HG03060 (cell line): Measurements from ENCODE around the gene TMEM72.

Experiments
- ATAC-seq: cut with Tn5 transposase; IDR thresholded peaks from one replicate; pipeline ENCODE4 v1.9.1; 2021; ENCODE audit warnings: low read depth, moderate number of reproducible peaks; ENCODE audit not compliant: unreplicated experiment

Gene TMEM72

DNA sequence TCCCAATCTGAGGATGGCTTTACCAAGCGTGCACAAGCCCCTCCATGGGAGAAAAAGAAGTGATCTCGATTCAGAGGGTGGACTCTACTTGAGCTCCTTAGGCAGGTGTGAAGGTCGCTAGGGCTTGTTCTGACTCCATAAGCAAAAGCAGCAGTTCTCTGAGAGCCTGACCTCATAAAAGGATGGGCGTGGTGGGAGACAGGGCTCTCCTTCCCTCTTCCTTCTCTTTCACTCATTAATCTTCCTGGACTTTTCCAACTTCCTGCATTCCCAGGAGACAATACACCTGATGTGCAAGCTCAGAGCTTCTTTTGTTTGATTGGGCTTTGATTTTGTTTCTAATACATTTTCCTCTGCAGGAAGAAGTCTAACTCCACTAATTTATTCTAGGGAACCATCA lies 22.3 kb upstream of the TMEM72 start:
- no peak for ATAC-seq

DNA sequence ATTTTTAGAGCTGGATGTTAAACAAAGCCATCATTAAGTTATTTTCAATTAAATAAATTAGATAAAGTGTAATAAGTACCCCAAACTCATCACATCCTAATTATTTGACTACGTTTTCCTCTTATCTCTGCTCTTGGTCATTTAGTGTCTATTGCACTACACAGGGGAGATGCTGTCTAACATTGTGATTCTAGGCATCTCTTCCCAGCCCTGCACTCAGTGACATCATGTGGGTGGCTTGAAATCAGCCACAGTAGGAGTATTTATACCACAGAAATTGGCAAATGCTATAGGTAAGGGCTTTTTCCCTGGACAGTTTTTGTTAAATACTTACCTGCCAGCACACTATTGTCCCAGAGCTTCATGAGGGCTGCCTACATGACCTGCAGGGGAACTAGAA lies 21.3 kb upstream of the TMEM72 start:
- ATAC-seq = no peak

GRCh38 chr10:44890696-44891563 lies 20.2 kb upstream of the TMEM72 start:
- ATAC-seq = no peak

- ATAC-seq = no peak
Observed at GRCh38 chr10:44891721-44892120, 19.4 kb upstream of the TMEM72 start.

DNA sequence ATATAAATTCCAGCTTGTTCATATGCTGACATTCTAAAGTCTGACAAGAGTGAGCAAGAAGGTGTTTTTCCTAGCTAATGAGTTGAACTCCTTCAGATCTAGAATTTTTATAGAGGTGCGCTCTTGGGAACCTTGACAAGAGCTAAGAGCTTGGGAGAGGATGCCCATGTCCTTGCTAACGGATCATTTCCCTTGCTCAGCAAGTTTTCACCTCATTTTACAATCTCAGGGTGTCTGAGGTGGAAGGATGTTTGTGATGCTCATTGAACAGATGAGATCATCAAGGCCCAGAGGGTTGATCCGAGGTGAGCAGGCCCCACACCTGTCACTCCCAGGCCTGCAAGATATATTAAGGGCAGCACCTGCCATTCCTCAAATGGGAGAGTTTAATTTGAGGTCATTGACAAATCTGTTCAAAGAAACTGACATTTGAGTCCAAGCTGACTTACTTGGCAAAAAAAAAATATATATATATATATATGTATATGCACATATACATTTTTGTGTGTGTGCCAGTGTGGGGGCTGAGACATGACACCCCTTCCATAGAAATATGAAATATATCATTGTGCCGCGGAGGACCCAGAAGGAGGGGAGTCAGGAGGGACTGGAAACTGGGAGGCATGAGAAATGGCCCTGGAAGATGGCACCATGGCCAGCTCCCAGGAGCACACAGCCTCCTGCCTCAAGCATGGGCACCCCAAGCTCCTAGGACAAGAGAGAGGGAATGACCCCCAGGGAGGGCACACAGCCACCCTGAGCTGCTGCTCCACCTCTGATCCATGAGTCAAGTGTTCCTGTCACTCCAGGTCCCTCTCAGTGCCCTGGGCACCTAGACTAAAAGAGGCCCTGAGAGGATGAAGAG lies 17.3 kb upstream of the TMEM72 start:
- no peak for ATAC-seq

- no peak for ATAC-seq
Observed at GRCh38 chr10:44894691-44895090, 16.4 kb upstream of the TMEM72 start.

DNA sequence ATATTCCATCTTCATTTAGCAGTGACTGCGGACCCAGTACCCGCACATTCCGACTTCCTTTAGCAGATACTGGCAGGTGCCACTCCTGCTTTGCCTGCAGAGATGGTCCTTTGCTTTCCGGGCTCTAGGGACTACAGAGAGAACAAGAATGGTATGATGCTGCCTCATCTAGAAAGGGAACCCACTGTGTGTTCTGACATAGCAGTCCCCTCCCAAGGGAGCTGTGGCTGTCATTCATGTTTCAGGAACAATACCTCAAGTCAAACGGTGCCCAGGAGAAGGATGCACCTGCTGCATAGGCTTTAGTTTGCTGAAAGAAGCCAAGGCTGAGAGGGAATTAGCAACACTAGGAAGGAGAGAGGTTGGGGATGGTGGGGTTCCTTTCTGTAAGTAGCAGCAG lies 15.9 kb upstream of the TMEM72 start:
- ATAC-seq = peak; percentile 75

GRCh38 chr10:44897049-44897448 lies 14.1 kb upstream of the TMEM72 start:
- ATAC-seq = no peak

GRCh38 chr10:44898665-44899064 lies 12.5 kb upstream of the TMEM72 start:
- ATAC-seq = no peak

GRCh38 chr10:44899450-44900080 lies 11.6 kb upstream of the TMEM72 start:
- no peak for ATAC-seq

DNA sequence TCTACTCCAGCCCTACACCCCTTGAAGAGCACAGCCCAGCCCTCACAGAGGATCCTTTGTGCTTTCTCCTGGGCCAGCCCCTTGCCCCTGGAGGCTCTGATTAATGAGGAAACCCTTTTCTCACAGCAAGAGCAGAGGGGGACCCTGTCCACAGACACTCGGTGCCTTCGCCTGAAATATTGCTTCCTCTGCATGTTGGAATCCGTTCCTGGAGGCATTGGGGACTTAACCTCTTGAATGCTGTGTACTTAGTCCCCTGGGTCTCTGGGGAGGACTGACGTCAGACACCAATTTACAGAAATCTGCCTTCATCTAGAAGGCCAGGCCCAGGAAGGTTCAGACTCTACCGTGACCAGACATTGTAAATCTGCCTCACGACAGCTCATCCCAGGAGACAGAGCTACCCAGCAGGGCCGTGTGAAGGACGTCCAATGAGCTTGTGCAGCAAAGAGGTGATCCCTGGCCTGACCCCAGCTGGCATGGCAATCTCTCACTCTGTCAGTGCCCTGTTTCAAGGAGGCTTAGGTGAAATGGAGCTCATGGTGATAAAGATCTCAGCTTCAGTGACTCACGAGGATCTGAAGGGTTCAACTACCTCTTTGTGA lies 8.1 kb upstream of the TMEM72 start:
- no peak for ATAC-seq

- ATAC-seq = no peak
Observed at GRCh38 chr10:44906486-44906885, 4.7 kb upstream of the TMEM72 start.

DNA sequence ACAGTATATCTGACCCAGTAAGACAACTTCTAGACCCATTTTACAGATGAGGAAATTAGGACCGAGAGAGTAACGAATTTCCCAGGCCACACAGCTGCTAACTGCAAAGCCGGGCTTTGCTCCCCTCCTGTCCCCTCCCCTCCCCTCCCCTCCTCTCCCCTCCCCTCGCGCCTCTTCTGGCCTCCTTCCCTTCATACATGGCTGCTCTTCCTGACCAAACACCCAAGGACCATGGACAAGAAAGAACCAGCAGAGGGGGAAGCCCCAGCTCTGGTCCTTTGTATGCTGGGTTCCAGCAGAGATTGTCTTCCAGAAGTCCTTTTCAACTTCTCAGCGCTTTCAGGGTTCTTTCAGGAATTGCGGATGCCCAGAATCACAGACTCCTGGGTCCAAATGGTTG lies 3.6 kb upstream of the TMEM72 start:
- ATAC-seq = no peak

DNA sequence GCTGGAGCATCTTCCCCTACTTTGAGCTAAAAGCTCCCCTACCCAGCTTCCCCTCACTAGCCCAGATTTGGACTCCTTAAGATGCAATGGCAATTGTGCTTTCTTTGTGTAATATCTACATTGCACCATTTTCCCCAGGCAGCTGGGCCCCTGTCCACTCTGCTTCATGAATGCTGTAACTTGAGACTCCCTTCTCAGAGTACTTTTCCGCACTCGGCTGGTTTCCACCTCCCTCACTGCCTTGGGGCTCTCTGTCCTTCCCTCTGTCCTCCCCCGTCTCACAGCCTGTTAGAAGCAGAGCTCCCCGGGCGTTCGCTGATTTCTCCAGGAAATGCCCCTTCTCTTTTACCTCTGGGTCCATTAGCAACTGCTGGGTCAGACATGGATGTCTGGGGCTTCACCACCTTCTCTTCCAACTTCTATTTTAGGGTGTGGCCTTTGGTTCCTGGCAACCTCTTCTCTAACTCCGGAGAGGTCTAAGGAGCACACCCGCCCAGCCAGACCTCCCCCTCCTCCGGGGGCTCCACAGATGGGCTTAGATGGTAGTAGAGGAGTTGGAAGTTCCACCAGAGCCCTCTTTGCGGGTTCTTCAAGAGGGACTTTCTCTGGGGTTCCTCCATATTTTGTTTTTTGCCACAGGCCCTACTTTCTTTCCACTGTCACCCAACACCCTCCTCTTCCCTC lies 2.9 kb upstream of the TMEM72 start:
- ATAC-seq = no peak

DNA sequence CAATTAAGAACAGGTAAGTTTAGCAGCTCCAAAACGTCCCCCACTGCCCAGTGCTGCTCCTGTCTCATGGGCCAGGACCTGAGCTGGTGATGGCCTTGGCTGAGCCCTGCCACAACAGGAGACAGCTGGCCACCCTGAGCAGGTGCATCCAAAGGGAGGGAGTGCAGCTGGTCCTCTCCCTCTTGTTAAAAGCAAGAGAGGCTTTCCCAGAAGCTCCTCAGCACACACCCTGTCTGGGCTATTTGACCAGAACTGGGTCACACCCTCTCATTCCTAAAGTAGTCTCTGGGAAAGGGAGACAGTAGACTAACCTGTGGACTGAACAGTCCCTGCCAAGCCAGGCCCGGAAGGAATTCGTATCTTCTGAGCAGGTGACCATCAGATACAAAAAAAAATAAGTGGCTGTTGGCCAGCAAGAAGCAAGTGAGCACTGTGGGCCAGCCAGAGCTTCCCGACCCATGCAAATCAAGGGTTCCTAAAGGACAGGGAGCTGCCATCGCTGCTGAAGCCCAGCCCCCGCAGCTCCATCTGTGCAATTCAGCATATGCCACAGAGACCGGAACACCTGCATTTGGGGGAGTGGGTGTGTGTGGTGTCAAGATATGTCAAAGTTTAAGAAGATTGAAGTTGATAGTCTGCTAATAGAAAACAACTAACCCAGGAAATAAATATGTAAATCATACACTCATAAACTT lies 2.1 kb upstream of the TMEM72 start:
- no peak for ATAC-seq

GRCh38 chr10:44909910-44910309 lies 1.2 kb upstream of the TMEM72 start:
- no peak for ATAC-seq

DNA sequence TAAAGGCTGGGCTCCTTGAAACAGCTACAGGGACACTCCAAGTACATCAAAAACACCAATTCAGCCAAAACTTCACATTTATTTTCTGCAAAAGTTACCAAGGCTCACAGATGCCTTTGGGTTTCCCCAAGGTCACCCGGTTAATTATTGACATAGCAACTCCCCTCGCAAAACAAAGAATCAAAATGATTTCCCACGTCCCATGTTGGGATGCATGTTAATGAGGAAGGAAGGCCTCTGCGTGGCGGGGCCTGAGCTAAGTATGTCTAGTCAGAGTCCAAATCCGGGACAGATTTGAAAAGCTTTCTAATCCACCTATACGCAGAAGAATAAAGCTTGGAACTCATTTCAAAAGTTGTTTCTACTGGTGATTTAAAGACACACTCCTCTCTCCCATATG lies 535 bp upstream of the TMEM72 start:
- no peak for ATAC-seq

DNA sequence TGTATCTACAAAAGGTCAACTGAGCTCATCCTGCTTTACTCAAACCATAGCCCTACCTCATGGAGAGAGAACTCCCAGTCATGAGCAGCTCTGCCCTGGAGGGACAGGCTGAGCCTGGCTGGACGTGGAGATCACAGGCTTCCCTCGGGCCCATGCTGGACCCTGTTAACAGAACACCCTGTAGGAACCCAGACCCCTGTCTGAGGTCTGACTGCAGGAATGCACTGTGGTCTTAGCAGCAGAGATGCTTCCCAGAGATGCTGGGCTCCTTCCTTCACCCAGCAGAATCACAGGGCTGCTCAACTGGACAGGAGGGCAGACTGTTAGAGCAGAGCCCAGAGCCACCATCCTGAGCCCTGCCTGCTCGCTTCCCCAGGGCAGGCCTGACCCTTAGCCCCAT lies 814 bp downstream of the TMEM72 start:
- no peak for ATAC-seq

DNA sequence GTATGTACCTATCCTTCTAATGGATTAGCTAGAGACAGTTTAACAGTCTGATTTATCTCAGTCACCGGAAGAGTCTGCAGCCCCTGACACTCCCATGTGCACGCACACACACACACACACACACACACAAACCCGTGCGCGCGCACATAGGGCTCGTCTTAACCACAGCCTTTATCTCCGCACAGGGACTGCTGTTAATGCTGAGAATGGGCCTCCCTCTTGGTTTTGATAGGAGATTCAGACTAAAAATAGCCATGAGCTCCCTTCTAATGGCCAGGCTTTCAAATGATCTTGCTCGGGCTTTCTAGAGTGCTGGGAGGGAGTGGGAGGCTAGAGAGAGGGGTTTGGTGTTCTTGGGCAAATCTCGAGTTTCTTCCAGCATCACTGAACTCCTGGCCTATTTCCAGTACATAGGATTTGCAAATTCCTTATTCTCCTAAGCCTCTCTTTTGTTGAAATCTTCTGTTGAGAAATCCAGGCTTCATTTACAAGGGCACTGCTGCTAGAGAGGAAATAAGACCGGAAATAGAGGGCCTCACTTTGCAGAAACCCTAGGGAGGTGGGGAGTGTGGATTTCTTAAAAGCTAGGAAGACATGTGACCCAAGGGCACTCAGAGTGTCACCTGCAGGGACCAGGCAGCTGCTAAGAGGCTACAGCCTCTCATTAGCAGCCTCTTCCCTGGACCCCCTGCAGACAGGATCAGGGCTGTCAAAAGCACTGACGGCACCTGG lies 2.4 kb downstream of the TMEM72 start:
- ATAC-seq = no peak
